Stomach (tissue), 4 donors: ENCODE data around the gene BHLHA15.

ENCODE experiments used
- EP300 ChIP-seq: sonication (generic); formaldehyde crosslinking; IDR thresholded peaks from one replicate; pipeline ENCODE4 v1.6.1; 2017; ENCODE audit warnings: antibody characterized with exemption
- POLR2A ChIP-seq, 4 donors: fragments of 450-650 bp; IDR thresholded peaks; one replicate each; pipeline ENCODE4 v1.6.1; 2016; ENCODE audit warnings: antibody characterized with exemption in 4 of 4, control low read depth in 2 of 4, mild to moderate bottlenecking in 1 of 4, moderate library complexity in 1 of 4
- TF ChIP-seq, protein P1 (sequence below), 7 experiments: fragments of 450-650 bp in 4 of 7; fragments of 200-600 bp in 3 of 7; sonication (generic) in 3 of 7; IDR thresholded peaks; one replicate each; pipeline ENCODE4 v1.5.1; 2016 to 2019; ENCODE audit warnings: antibody characterized with exemption in 7 of 7, control low read depth in 2 of 7, mild to moderate bottlenecking in 1 of 7

DNA sequence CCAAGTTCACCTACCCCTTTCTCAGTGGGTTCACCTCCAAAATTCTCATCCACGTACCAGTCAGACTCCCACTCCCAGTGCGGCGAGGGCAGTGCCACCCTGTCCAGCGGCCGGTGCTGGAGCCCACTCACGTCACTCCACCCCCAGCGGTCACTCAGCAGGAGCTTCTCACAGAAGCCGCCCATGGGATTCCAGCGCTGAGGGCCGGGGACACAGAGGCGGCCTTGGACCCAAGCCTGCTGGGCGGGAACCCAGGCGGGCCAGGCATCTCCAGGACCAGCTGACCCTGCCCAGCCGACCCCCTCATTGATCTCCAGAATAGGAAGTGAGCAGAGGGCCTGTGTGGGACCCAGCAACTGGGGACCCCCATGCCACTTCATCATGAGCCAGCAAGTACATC lies 33.6 kb downstream of the BHLHA15 start:
- TF ChIP-seq, protein P1, sequence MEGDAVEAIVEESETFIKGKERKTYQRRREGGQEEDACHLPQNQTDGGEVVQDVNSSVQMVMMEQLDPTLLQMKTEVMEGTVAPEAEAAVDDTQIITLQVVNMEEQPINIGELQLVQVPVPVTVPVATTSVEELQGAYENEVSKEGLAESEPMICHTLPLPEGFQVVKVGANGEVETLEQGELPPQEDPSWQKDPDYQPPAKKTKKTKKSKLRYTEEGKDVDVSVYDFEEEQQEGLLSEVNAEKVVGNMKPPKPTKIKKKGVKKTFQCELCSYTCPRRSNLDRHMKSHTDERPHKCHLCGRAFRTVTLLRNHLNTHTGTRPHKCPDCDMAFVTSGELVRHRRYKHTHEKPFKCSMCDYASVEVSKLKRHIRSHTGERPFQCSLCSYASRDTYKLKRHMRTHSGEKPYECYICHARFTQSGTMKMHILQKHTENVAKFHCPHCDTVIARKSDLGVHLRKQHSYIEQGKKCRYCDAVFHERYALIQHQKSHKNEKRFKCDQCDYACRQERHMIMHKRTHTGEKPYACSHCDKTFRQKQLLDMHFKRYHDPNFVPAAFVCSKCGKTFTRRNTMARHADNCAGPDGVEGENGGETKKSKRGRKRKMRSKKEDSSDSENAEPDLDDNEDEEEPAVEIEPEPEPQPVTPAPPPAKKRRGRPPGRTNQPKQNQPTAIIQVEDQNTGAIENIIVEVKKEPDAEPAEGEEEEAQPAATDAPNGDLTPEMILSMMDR (IDR thresholded peaks at IDR 0.05): no peak
- no peak for TF ChIP-seq EP300
- TF ChIP-seq POLR2A (IDR thresholded peaks at IDR 0.05): no peak
